ENCODE measurements around the gene HLA-E.
A peak's percentile ranks its signal among the peaks of the same experiment; 100 is the strongest.

GRCh38 chr6:30541515-30542403, 52.5 kb downstream of the HLA-E start:
- TF ChIP-seq, protein P1, sequence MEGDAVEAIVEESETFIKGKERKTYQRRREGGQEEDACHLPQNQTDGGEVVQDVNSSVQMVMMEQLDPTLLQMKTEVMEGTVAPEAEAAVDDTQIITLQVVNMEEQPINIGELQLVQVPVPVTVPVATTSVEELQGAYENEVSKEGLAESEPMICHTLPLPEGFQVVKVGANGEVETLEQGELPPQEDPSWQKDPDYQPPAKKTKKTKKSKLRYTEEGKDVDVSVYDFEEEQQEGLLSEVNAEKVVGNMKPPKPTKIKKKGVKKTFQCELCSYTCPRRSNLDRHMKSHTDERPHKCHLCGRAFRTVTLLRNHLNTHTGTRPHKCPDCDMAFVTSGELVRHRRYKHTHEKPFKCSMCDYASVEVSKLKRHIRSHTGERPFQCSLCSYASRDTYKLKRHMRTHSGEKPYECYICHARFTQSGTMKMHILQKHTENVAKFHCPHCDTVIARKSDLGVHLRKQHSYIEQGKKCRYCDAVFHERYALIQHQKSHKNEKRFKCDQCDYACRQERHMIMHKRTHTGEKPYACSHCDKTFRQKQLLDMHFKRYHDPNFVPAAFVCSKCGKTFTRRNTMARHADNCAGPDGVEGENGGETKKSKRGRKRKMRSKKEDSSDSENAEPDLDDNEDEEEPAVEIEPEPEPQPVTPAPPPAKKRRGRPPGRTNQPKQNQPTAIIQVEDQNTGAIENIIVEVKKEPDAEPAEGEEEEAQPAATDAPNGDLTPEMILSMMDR (IDR thresholded peaks at IDR 0.05): peak; percentile 91 to 98 (median 96)
- peak; percentile 31 to 76 for TF ChIP-seq POLR2AphosphoS5 (IDR thresholded peaks at IDR 0.05; ENCODE audit: insufficient read depth in 1 of 2, low read depth in 1 of 2)

Measured in vagina (tissue), 2 donors.